ENCODE measurements around the gene STX18. TPM values are rescaled to one million over a fixed set of nuclear protein-coding genes. Genes with fewer than 3 reads are reported as not detected.

STX18 gene
- total RNA-seq, 4 donors from 2014 or later, result 17.8 to 25.4 (median 23.4) TPM

DNA sequence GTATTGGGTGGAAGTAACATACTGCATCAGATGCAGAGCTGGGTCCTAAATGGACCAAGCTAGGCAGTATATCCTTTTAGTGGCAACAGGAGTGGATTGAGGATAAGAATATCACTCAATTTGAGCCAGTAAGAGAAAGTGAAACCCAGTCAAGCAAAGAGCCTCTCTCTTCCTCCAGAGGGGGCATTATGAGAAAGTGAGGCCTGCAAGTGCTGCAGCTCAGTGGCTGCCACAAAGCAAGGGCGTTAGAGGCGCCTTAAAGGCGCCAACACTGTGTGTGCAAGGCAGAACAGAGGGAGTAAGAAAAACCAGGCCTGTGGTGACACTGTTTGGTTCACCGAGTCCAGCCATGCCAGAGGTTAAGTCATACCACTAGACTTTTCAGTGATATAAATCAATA is 17.5 kb downstream of the STX18 start:
- Histone ChIP-seq H3K27ac (no peak overlapping the region), H3K4me3 (no peak overlapping the region), H3K4me1 (peaks cover 0 to 19% (median 2%) of the 10 kb centered on the region in 3 donors), H3K36me3 (peaks cover 0 to 10% of the 10 kb centered on the region in 2 donors), H3K27me3 (no peaks in the 10 kb centered on the region), H3K9me3 (no peaks in the 10 kb centered on the region)
- TF ChIP-seq POLR2AphosphoS5 (IDR thresholded peaks at IDR 0.05) (no peak), EP300 (IDR thresholded peaks at IDR 0.05) (no peak), POLR2A (IDR thresholded peaks at IDR 0.05) (no peak)
- TF ChIP-seq, protein P1, sequence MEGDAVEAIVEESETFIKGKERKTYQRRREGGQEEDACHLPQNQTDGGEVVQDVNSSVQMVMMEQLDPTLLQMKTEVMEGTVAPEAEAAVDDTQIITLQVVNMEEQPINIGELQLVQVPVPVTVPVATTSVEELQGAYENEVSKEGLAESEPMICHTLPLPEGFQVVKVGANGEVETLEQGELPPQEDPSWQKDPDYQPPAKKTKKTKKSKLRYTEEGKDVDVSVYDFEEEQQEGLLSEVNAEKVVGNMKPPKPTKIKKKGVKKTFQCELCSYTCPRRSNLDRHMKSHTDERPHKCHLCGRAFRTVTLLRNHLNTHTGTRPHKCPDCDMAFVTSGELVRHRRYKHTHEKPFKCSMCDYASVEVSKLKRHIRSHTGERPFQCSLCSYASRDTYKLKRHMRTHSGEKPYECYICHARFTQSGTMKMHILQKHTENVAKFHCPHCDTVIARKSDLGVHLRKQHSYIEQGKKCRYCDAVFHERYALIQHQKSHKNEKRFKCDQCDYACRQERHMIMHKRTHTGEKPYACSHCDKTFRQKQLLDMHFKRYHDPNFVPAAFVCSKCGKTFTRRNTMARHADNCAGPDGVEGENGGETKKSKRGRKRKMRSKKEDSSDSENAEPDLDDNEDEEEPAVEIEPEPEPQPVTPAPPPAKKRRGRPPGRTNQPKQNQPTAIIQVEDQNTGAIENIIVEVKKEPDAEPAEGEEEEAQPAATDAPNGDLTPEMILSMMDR (IDR thresholded peaks at IDR 0.05), result no peak
- WGBS, 2 donors (ENCODE audit: low coverage in 1 of 2), result 75 to 100% methylated on average over 2 to 4 of the region's 4 CpGs
- no peak for ATAC-seq

DNA sequence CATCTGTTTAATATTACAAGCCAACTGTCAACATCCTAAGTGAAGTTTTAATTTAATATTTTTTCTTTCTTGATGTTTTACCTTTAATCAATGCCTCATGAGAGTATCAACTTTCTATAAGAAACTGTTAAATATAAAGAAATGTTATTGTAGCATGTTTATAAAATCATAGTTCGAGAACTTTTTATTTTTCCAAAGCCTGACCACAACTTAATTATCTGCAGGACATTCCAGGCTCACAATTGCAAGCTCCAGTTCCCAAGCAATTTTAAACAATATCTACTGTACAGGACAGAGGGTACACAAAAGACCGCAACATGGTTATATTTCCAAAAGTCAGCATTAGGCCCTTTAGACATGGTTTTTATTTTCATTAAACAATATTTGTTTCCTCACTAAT is 20.1 kb downstream of the STX18 start:
- Histone ChIP-seq H3K4me1 (peaks cover 0 to 34% (median 2%) of the 10 kb centered on the region in 3 donors), H3K27ac (no peak overlapping the region), H3K4me3 (no peak overlapping the region), H3K36me3 (no peaks in the 10 kb centered on the region), H3K27me3 (no peaks in the 10 kb centered on the region), H3K9me3 (no peaks in the 10 kb centered on the region)
- WGBS, 2 donors (ENCODE audit: low coverage in 1 of 2), result 74 to 84% methylated on average over 2 of the region's 2 CpGs
- no peak for TF ChIP-seq POLR2AphosphoS5 (IDR thresholded peaks at IDR 0.05)
- TF ChIP-seq, protein P1 (IDR thresholded peaks at IDR 0.05), result no peak
- no peak for TF ChIP-seq EP300 (IDR thresholded peaks at IDR 0.05)
- no peak for TF ChIP-seq POLR2A (IDR thresholded peaks at IDR 0.05)
- no peak for ATAC-seq

DNA sequence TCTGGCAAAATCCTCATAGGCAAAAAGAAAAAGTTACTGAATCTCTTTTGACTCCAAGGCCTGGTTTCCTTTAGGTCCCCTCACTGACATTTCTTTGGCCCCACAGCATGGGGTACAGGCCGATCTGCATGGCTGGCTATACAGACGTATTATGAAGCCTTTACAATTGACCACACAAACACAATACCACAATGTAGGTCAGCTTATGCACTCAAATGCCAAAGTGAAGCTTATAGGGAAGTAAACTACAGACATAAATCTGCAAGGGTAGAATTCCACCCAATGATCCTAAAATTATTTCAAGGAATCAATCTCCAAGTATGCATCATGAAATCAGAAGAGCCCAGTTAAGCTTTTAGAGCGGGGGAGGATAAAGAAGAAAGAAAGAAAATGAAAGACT is 20.7 kb downstream of the STX18 start:
- no peak for ATAC-seq
- Histone ChIP-seq H3K4me1 (peaks cover 0 to 34% (median 2%) of the 10 kb centered on the region in 3 donors), H3K27ac (no peak overlapping the region), H3K4me3 (no peak overlapping the region), H3K36me3 (no peaks in the 10 kb centered on the region), H3K9me3 (no peaks in the 10 kb centered on the region), H3K27me3 (no peaks in the 10 kb centered on the region)
- WGBS, 2 donors (ENCODE audit: low coverage in 1 of 2), result 70 to 80% methylated on average over 3 of the region's 3 CpGs
- TF ChIP-seq POLR2AphosphoS5 (IDR thresholded peaks at IDR 0.05) (no peak), EP300 (IDR thresholded peaks at IDR 0.05) (no peak), POLR2A (IDR thresholded peaks at IDR 0.05) (no peak)
- TF ChIP-seq, protein P1 (IDR thresholded peaks at IDR 0.05), result no peak

DNA sequence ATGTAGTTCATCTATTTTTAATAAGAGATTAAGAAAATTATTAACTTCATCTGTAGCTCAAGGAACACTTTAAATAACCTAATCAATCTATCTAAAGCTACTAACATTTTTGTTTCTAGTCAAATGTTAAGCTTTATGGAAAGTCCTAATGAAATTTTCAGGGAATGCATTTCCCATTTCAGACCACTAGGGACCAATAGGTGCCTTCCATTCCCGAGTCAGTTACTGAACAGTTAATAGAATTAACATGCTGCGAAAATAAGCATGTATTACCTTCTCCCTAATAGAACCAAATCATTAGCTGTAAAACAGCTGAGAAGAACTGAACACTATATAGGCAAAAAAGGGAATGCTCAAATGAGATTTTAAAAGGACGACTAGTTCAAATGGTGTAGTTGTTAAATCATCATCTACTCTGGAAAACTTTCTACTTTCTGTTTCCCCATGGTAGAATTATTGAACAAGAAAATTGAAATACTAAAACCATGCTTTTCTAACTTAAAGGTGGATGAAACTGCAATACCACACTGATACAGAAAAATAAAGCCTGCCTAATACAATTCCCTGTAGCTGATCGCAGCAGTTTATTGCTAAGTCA is 22.5 kb downstream of the STX18 start:
- WGBS, 2 donors (ENCODE audit: low coverage in 1 of 2), result 57 to 74% methylated on average over 4 of the region's 4 CpGs
- H3K4me3 ChIP-seq, result no peak overlapping the region
- ATAC-seq, result no peak
- H3K36me3 ChIP-seq, result no peaks in the 10 kb centered on the region
- H3K27ac ChIP-seq, result no peak overlapping the region
- no peaks in the 10 kb centered on the region for H3K27me3 ChIP-seq
- TF ChIP-seq POLR2A (IDR thresholded peaks at IDR 0.05), result no peak
- TF ChIP-seq, protein P1 (IDR thresholded peaks at IDR 0.05), result peak; percentile 15 to 43 (median 30)
- no peaks in the 10 kb centered on the region for H3K9me3 ChIP-seq
- H3K4me1 ChIP-seq, result peaks cover 0 to 34% (median 2%) of the 10 kb centered on the region in 3 donors

GRCh38 chr4:4518747-4519146 is 23.1 kb downstream of the STX18 start:
- no peak overlapping the region for H3K4me3 ChIP-seq
- no peak for ATAC-seq
- 82 to 83% methylated on average over 5 of the region's 5 CpGs for WGBS, 2 donors (ENCODE audit: low coverage in 1 of 2)
- H3K9me3 ChIP-seq, result no peaks in the 10 kb centered on the region
- TF ChIP-seq, protein P1 (IDR thresholded peaks at IDR 0.05), result no peak
- TF ChIP-seq POLR2A (IDR thresholded peaks at IDR 0.05), result no peak
- no peak for TF ChIP-seq POLR2AphosphoS5 (IDR thresholded peaks at IDR 0.05)
- TF ChIP-seq EP300 (IDR thresholded peaks at IDR 0.05), result no peak
- H3K36me3 ChIP-seq, result no peaks in the 10 kb centered on the region
- peaks cover 0 to 34% (median 2%) of the 10 kb centered on the region in 3 donors for H3K4me1 ChIP-seq
- no peak overlapping the region for H3K27ac ChIP-seq
- H3K27me3 ChIP-seq, result no peaks in the 10 kb centered on the region
